Muscle of back (tissue), 11 donors: ENCODE measurements around the gene CXCL11. TPM values are rescaled to one million over a fixed set of nuclear protein-coding genes. Genes with fewer than 3 reads are reported as not detected.
A peak's percentile ranks its signal among the peaks of the same experiment; 100 is the strongest.
"Not testable (repeated sequence)": the region's sequence is repeated elsewhere in the genome, so short reads cannot be mapped to it uniquely, and the experiment has no call there.

ENCODE experiments used
- DNase-seq, 3 donors: peaks; one replicate each; pipeline versions ENCODE4 v3.0.0 to v3.0.0-alpha.2; 2013
- polyA plus RNA-seq, 10 donors: library from polyadenylated mRNA; unstranded; fragments of 120-200 nt; gene quantifications; one replicate each; pipeline ENCODE4 v1.2.1, GENCODE V29; 2013; ENCODE audit not compliant: insufficient read length in 10 of 10

The CXCL11 gene
- polyA plus RNA-seq, 10 donors, result 0.13 to 0.34 TPM; not detected in 8

- DNase-seq, result no peak
Measured at GRCh38 chr4:76002176-76002575, 33.7 kb downstream of the CXCL11 start.

DNA sequence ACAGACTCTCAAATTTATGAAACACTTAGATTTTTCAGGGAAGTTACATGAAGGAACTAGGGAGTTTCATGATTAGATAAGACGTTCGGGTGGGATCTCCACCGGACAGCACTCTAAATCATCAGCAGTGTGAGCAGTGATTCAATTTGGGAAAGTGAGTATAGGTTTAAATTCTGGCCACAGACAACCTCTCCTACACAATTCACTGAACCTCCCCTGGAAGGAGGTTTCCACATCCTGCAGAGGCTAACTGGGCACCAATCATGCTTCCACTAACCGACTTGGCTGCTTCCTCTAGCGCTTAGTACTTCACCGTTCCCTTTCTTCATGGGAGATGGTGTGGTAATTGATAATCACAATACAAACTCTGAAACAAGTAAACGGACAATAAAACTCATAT lies 34.2 kb downstream of the CXCL11 start:
- DNase-seq, result no peak

- no peak for DNase-seq
Measured at GRCh38 chr4:76000279-76000678, 35.6 kb downstream of the CXCL11 start.

DNA sequence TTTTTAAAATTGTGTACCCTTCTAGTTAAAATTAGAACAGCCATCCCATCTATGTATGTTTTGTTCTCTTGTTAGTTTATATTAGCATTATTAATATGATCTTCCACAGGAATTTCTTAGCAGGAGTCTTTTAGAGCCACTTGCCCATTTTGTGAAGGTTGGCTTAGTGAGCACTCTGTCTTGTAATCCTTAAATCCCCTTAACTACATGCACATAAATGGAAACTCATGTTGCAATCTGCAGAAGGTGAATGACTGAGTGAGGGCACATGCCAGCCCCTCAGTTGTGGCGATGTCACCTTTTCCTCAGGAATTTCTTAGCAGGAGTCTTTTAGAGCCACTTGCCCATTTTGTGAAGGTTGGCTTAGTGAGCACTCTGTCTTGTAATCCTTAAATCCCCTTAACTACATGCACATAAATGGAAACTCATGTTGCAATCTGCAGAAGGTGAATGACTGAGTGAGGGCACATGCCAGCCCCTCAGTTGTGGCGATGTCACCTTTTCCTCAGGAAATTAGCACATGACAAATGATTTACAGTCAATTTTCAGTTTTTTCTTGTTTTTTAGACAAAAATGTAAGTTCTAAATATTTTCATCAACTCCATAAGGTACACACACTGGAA lies 37.2 kb downstream of the CXCL11 start:
- not testable (repeated sequence) for DNase-seq

- no peak for DNase-seq
Measured at GRCh38 chr4:75997946-75998345, 37.9 kb downstream of the CXCL11 start.

- DNase-seq, result no peak
Measured at GRCh38 chr4:75997081-75997480, 38.8 kb downstream of the CXCL11 start.

GRCh38 chr4:75995727-75996126 lies 40.1 kb downstream of the CXCL11 start:
- DNase-seq, result peak; percentile 43 to 67 (median 47)

DNA sequence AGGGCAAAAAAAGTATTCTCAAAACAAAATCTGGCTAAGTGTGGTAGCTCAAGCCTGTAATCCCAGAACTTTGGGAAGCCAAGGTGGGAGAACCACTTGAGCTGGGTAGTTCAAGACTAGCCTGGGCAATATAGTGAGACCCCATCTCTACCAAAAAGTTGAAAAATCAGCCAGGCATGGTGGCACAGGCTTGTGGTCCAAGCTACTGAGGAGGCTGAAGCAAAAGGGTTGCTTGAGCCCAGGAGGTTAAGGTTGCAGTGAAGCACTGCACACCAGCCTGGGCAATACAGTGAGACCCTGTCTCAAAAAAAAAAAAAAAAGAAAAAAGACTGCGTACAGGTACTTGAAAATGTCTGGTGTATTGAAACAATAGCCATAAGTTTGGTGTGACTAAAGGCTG lies 43.4 kb downstream of the CXCL11 start:
- DNase-seq, result no peak

DNA sequence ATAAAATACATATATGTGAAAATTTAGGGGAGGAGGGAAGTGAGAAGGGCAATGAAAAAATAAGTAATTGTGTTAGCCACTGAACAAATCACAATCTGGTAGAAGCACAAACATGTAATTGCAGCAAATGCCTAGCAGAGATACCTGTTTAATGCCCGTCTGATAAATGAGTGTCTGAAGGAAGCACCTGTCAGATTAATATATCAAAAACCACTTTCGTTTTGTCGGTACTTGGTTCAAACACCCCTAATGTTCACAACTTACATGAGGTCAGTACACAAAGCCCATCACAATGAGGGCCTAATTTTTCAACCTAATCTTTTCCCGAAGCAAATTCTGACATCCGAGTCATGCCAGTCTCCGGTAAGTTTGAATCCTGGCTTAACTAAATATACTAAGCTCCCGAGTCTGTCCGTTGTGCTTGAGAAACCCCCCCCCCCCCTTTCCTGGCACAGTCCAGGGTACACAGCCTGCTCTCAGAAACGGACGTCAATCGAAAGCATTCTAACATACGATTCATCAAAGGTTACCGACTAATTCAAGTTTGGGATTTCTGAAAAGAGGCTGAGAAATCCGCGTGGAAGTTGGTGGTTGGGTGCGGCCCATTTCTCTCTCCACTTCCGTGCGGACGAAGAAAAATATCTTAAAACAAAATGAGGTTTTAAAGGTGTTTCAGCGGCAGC lies 45.9 kb downstream of the CXCL11 start:
- DNase-seq, result peak in 1 of 3 donors; percentile 5

DNA sequence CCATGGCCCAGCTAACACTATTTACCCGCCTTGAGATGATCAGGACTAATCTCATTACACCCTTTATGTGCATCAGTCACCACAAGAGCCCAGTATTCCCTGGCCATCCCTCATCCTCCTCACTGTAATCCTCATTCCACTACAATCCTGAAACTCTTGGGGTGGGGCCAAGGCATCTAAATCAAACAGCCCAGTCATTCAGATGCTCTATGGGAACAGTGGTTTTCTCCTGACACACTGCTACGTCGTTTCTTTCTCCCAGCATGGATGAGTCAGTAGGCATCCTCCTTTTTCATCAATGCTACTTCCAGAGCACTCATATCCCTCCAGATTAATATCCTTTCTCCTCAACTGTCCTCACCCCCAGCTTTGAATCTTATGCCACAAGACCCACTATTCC lies 50.8 kb downstream of the CXCL11 start:
- peak in 1 of 3 donors; percentile 80 for DNase-seq

Other genes starting within 250 kb of the CXCL11 start
- gene PPEF2, start 133.6 kb downstream of the CXCL11 start, polyA plus RNA-seq, result under 1 TPM in 3 of 10 donors, not detected in 7; 0.07 to 0.54 (median 0.13) TPM
- 10 to 100 TPM in 8 of 10 donors, 1 to 10 TPM in 2; 8.6 to 18.6 (median 13.5) TPM for gene NAAA, start 95.1 kb downstream of the CXCL11 start, polyA plus RNA-seq
- 10 to 100 TPM; 24.7 to 33.6 (median 28.5) TPM for gene SDAD1, start 45.1 kb downstream of the CXCL11 start, polyA plus RNA-seq
- under 1 TPM in 9 of 10 donors, not detected in 1; 0.04 to 0.59 (median 0.20) TPM for gene CXCL9, start 28.6 kb downstream of the CXCL11 start, polyA plus RNA-seq
- under 1 TPM in 8 of 10 donors, not detected in 2; 0.26 to 0.73 (median 0.40) TPM for gene CXCL10, start 12.6 kb downstream of the CXCL11 start, polyA plus RNA-seq
- 10 to 100 TPM; 13.4 to 45.6 (median 26.2) TPM for gene ART3, start 38.6 kb upstream of the CXCL11 start, polyA plus RNA-seq
- gene NUP54, start 112.3 kb upstream of the CXCL11 start, polyA plus RNA-seq, result 10 to 100 TPM; 28.7 to 67.6 (median 39.1) TPM
- 100 to 1,000 TPM; 115 to 156 (median 139) TPM for gene SCARB2, start 177.8 kb upstream of the CXCL11 start, polyA plus RNA-seq
- 1 to 10 TPM in 9 of 10 donors, under 1 TPM in 1; 0.52 to 3.4 (median 1.7) TPM for gene FAM47E, start 215.7 kb upstream of the CXCL11 start, polyA plus RNA-seq